Astrocyte of the spinal cord (primary cell): Measurements from ENCODE around the gene HUNK.
A peak's percentile ranks its signal among the peaks of the same experiment; 100 is the strongest.

Experiments used
- DNase-seq: peaks from one replicate; pipeline ENCODE4 v3.0.0; 2011; ENCODE audit warnings: low read depth, low spot score
- H3K4me3 ChIP-seq: 2 replicates; pipeline ENCODE4 v1.5.1; 2011; ENCODE audit warnings: low read depth, mild to moderate bottlenecking, low read length, moderate library complexity
- CTCF ChIP-seq: IDR thresholded peaks from 2 replicates; pipeline ENCODE4 v1.5.1; 2012; ENCODE audit warnings: low read depth, mild to moderate bottlenecking, low read length, inconsistent platforms
- in situ Hi-C: cut with HindIII; loops from 2 replicates; pipeline ENCODE4 v1.10.0; 2017; ENCODE audit warnings: low sequenced_read_pairs

The HUNK gene

DNA sequence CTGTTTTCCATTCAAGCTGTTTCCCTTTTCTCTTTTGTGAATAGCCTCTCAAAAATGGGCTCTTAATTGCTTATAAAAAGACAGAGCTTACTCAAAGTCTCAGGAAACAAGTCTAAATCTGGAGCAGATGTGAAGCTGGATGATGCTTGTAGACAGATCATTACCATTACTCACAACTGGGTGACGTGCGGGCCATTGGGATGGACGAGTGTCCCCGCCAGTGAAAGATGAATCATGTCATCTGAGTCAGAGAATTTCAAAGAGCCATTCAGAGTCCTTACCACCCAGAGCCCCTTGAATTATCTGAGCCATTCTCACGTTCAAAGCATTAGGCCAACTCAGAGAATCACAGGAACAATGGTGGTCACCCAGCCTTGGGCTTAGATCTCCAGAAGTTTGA, 134.6 kb downstream of the HUNK start:
- in situ Hi-C loops: no loop called here
- DNase-seq: peak; percentile 15
- no peak for TF ChIP-seq CTCF
- no peak overlapping the region for H3K4me3 ChIP-seq

DNA sequence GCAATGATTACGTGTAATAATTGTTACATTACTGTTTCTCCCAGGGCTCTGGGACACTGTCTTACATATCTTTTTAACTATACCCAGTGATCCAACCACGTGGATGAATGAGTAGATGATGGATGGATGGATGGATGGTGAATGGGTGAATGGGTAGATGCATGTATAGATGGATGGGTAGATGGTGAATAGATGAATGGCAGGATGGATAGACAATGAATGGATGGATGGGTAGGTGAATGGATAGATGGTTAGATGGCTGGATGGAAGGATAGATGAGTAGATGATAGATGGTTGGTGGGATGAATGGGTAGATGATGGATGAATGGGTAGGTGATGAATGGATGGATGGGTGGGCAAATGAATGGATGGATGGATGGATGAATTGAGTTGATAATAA, 135.9 kb downstream of the HUNK start:
- no peak for TF ChIP-seq CTCF
- H3K4me3 ChIP-seq: no peak overlapping the region
- no peak for DNase-seq
- in situ Hi-C loops: no loop called here

- no peak for TF ChIP-seq CTCF
- in situ Hi-C loops: no loop called here
- no peak overlapping the region for H3K4me3 ChIP-seq
- DNase-seq: no peak
These were observed 136.4 kb downstream of the HUNK start for GRCh38 chr21:32009263-32009662.

GRCh38 chr21:32015461-32016139, 142.8 kb downstream of the HUNK start:
- no peak for DNase-seq
- in situ Hi-C loops: no loop called here
- H3K4me3 ChIP-seq: no peak overlapping the region
- no peak for TF ChIP-seq CTCF

DNA sequence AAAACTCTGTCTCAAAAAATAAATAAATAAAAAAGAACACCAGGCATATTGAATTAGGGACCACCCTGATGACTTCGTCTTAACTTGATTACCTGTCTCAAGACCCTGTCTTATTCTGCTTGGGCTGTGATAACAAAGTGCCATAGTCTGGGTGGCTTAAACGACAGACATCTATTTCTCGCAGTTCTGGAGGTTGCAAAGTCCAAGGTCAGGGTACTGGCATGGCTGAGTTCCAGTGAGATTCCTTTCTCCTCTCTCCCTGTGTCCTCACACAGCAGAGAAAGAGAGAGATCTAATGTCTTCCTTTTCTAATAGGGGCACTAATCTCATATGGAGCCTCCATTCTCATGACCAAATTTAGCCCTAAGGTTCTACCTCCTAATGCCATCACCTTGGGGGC, 145.6 kb downstream of the HUNK start:
- in situ Hi-C loops: no loop called here
- no peak for TF ChIP-seq CTCF
- no peak for DNase-seq
- no peak overlapping the region for H3K4me3 ChIP-seq

GRCh38 chr21:32020564-32020963, 147.7 kb downstream of the HUNK start:
- no peak for TF ChIP-seq CTCF
- DNase-seq: no peak
- in situ Hi-C loops: no loop called here
- no peak overlapping the region for H3K4me3 ChIP-seq
